MM.1S (cell line): Measurements from ENCODE around the gene HOATZ.

Experiments
- CTCF ChIP-seq: fragments of 300-600 bp; sonication (generic); IDR thresholded peaks from 2 replicates; pipeline ENCODE4 v1.5.1; 2016; ENCODE audit warnings: antibody characterized with exemption, low read length, mixed read lengths
- EZH2phosphoT487 ChIP-seq: fragments of 300-600 bp; sonication (generic); IDR thresholded peaks from 2 replicates; pipeline ENCODE4 v1.6.1; 2018; ENCODE audit warnings: antibody characterized with exemption, low read length

DNA sequence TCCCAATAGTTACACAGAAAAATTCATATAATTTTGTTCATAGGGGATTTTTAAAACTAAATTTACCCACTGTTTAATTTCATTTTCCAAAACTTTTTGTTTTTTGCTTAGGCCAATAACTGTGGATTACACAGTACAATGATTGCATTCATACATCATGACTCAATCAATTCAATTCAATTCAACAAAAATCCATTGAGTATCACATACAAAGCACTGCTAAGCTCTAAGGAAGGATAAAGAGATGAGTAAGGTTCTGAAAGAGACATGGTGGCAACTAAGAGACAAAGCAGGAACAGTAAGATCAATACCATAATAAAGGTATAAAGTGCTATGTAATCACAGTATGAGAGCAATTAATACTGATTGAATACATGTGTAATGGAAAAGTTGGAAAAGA is 16.6 kb downstream of the HOATZ start:
- TF ChIP-seq EZH2phosphoT487, result no peak
- no peak for TF ChIP-seq CTCF
